Measurements from ENCODE around the gene RALGAPA2.

The RALGAPA2 gene

DNA sequence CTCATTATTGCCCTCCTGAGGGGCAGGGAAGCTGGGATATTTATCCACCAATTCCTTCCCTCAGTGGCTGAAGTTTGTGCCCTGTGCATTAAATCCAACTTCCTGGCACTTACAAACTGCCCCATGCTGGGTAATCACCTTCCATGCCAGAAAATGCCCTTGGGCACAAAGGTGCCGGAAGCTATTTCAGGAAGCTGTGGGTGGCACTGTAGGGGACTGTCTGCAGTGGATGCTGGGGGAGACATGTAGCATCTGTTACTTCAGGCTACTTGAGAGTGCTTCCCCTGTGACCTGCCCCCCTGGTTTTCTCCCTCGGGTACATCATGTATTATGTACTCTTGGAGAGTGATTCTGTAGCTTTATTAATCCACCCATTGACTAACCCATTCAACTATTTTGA is 24.7 kb upstream of the RALGAPA2 start:
- H3K27me3 ChIP-seq (ENCODE audit: insufficient read depth, low read length), result no peaks in the 10 kb centered on the region
- H3K4me3 ChIP-seq (ENCODE audit: low read depth, low read length, poor library complexity, severe bottlenecking), result no peak overlapping the region
- no peaks in the 10 kb centered on the region for H4K20me1 ChIP-seq (ENCODE audit: insufficient read depth, low read length)
- no peak overlapping the region for H2AFZ ChIP-seq (ENCODE audit: low read length)
- H3K9me3 ChIP-seq (ENCODE audit: low read length), result no peaks in the 10 kb centered on the region
- peaks cover 7% of the 10 kb centered on the region for H3K4me1 ChIP-seq (ENCODE audit: insufficient read depth, low read length, severe bottlenecking)
- no peaks in the 10 kb centered on the region for H3F3A ChIP-seq (ENCODE audit: insufficient read depth, low read length)
- no peak overlapping the region for H3K27ac ChIP-seq (ENCODE audit: low read depth, low read length, poor library complexity, severe bottlenecking)
- no peaks in the 10 kb centered on the region for H3K9me2 ChIP-seq (ENCODE audit: low read depth, low read length)
- no peaks in the 10 kb centered on the region for H3K79me2 ChIP-seq (ENCODE audit: insufficient read depth, low read length)
- no peak overlapping the region for H3K4me2 ChIP-seq (ENCODE audit: low read length)
- TF ChIP-seq, protein P1, sequence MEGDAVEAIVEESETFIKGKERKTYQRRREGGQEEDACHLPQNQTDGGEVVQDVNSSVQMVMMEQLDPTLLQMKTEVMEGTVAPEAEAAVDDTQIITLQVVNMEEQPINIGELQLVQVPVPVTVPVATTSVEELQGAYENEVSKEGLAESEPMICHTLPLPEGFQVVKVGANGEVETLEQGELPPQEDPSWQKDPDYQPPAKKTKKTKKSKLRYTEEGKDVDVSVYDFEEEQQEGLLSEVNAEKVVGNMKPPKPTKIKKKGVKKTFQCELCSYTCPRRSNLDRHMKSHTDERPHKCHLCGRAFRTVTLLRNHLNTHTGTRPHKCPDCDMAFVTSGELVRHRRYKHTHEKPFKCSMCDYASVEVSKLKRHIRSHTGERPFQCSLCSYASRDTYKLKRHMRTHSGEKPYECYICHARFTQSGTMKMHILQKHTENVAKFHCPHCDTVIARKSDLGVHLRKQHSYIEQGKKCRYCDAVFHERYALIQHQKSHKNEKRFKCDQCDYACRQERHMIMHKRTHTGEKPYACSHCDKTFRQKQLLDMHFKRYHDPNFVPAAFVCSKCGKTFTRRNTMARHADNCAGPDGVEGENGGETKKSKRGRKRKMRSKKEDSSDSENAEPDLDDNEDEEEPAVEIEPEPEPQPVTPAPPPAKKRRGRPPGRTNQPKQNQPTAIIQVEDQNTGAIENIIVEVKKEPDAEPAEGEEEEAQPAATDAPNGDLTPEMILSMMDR (IDR thresholded peaks at IDR 0.05; ENCODE audit: low read length), result no peak
- TF ChIP-seq EZH2 (IDR thresholded peaks at IDR 0.05; ENCODE audit: borderline replicate concordance, low read length), result no peak
- H3K36me3 ChIP-seq (ENCODE audit: insufficient read depth, low read length), result no peaks in the 10 kb centered on the region
- H3K9ac ChIP-seq (ENCODE audit: low read length), result no peak overlapping the region

DNA sequence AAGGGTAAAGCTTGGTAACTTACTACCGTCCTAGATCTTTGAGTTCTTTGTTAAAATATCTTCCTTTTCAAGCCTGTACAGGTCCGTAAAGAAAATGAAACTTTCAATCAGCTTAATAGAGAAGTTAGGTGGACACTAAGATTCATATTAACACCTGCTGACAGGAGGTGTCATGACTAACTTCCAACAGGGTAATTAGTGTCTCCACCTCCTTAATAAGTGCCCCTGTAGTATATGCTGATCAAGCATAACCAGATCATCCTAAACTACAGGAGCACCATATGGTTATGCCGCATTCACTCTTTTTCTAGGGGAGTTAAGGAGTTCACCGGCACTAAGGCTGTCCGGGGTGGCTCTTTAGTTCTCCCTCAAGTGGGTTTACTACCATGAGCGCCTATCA is 23.9 kb upstream of the RALGAPA2 start:
- H2AFZ ChIP-seq (ENCODE audit: low read length), result no peak overlapping the region
- no peaks in the 10 kb centered on the region for H3K9me2 ChIP-seq (ENCODE audit: low read depth, low read length)
- no peaks in the 10 kb centered on the region for H3K79me2 ChIP-seq (ENCODE audit: insufficient read depth, low read length)
- no peaks in the 10 kb centered on the region for H3K36me3 ChIP-seq (ENCODE audit: insufficient read depth, low read length)
- H4K20me1 ChIP-seq (ENCODE audit: insufficient read depth, low read length), result no peaks in the 10 kb centered on the region
- H3F3A ChIP-seq (ENCODE audit: insufficient read depth, low read length), result no peaks in the 10 kb centered on the region
- H3K4me1 ChIP-seq (ENCODE audit: insufficient read depth, low read length, severe bottlenecking), result peaks cover 7% of the 10 kb centered on the region
- no peak overlapping the region for H3K27ac ChIP-seq (ENCODE audit: low read depth, low read length, poor library complexity, severe bottlenecking)
- no peak overlapping the region for H3K4me2 ChIP-seq (ENCODE audit: low read length)
- H3K27me3 ChIP-seq (ENCODE audit: insufficient read depth, low read length), result no peaks in the 10 kb centered on the region
- no peak overlapping the region for H3K9ac ChIP-seq (ENCODE audit: low read length)
- H3K4me3 ChIP-seq (ENCODE audit: low read depth, low read length, poor library complexity, severe bottlenecking), result no peak overlapping the region
- TF ChIP-seq, protein P1 (IDR thresholded peaks at IDR 0.05; ENCODE audit: low read length), result no peak
- no peak for TF ChIP-seq EZH2 (IDR thresholded peaks at IDR 0.05; ENCODE audit: borderline replicate concordance, low read length)
- H3K9me3 ChIP-seq (ENCODE audit: low read length), result no peaks in the 10 kb centered on the region

DNA sequence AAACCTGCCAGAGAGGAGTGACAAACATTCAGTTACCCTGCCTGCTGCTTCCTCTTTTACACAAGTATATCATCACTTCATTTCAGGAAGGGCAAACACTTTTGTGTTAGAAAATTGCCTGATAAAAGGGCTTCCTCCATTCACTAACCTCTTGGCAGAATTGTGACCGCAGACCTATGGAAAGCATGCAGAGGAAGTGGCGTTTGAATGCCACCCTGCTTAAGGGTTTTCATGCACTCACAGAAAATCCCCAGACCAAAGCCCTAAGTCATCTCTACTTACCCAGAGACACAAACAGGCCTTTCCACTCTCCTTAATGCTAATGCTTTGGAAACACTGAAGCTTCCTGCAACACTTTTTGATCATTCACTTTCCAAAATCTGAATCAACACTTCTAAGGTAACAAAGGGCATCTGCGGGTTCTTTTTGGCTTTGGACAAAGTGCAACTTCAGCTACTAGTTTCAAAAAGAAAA is 22.1 kb upstream of the RALGAPA2 start:
- Histone ChIP-seq H3K4me2 (ENCODE audit: low read length) (no peak overlapping the region), H3F3A (ENCODE audit: insufficient read depth, low read length) (no peaks in the 10 kb centered on the region), H3K27ac (ENCODE audit: low read depth, low read length, poor library complexity, severe bottlenecking) (no peak overlapping the region), H3K9ac (ENCODE audit: low read length) (no peak overlapping the region), H3K9me2 (ENCODE audit: low read depth, low read length) (no peaks in the 10 kb centered on the region), H2AFZ (ENCODE audit: low read length) (no peak overlapping the region), H3K4me3 (ENCODE audit: low read depth, low read length, poor library complexity, severe bottlenecking) (no peak overlapping the region), H3K27me3 (ENCODE audit: insufficient read depth, low read length) (no peaks in the 10 kb centered on the region), H3K79me2 (ENCODE audit: insufficient read depth, low read length) (no peaks in the 10 kb centered on the region), H4K20me1 (ENCODE audit: insufficient read depth, low read length) (no peaks in the 10 kb centered on the region), H3K4me1 (ENCODE audit: insufficient read depth, low read length, severe bottlenecking) (peaks cover 7% of the 10 kb centered on the region), H3K9me3 (ENCODE audit: low read length) (no peaks in the 10 kb centered on the region), H3K36me3 (ENCODE audit: insufficient read depth, low read length) (no peaks in the 10 kb centered on the region)
- TF ChIP-seq, protein P1 (IDR thresholded peaks at IDR 0.05; ENCODE audit: low read length), result no peak
- no peak for TF ChIP-seq EZH2 (IDR thresholded peaks at IDR 0.05; ENCODE audit: borderline replicate concordance, low read length)

Measured in OCI-LY1 (cell line).